ENCODE data around the gene ENDOU. TPM values are rescaled to one million over a fixed set of nuclear protein-coding genes. Genes with fewer than 3 reads are reported as not detected.

Gene ENDOU
- total and polyA plus RNA-seq, 2 experiments from 2014 or later: 0.22 TPM; not detected in 1

DNA sequence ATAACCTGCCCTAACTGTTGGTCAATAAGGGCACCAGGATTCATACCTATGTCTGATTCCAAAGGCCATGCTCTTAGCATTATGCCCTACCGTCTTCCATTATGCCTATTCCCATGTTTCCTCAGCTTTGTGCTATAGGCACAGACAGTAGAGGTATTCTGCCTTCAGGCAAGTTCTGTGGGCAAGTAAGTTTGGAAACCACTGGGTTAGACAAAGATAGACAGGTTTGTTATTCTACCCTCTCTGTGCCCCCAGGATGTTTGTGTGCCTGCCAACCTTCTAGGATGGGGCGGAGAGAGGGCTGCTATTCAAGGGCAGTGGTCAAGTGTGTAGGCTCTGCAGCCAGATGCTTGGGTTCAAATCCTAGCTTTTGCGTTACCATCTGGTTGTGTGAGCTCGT lies 28.8 kb upstream of the ENDOU start:
- DNase-seq: no peak
- no peak for TF ChIP-seq EZH2 (IDR thresholded peaks at IDR 0.05; ENCODE audit: insufficient read depth, poor library complexity, severe bottlenecking)
- TF ChIP-seq EZH2phosphoT487 (IDR thresholded peaks at IDR 0.05; ENCODE audit: insufficient read depth, low read depth): no peak
- Histone ChIP-seq H3K9me3 (ENCODE audit: low read depth) (no peaks in the 10 kb centered on the region), H4K20me1 (ENCODE audit: insufficient read depth) (no peaks in the 10 kb centered on the region), H3K36me3 (ENCODE audit: low read depth) (no peaks in the 10 kb centered on the region), H3K9ac (no peak overlapping the region), H3K4me1 (ENCODE audit: insufficient read depth) (peaks cover 30% of the 10 kb centered on the region), H3F3A (ENCODE audit: insufficient read depth) (peaks cover 23% of the 10 kb centered on the region), H3K4me3 (no peak overlapping the region), H3K9me2 (ENCODE audit: insufficient read depth) (no peaks in the 10 kb centered on the region), H2AFZ (no peak overlapping the region), H3K4me2 (ENCODE audit: unreplicated experiment) (peak overlapping the region; percentile 22), H3K27ac (no peak overlapping the region), H3K27me3 (replicated peaks; ENCODE audit: insufficient read depth) (no peaks in the 10 kb centered on the region), H3K79me2 (ENCODE audit: insufficient read depth) (no peaks in the 10 kb centered on the region)
- 86 to 93% methylated on average over 4 of the region's 4 CpGs for WGBS, 2 experiments (ENCODE audit: low coverage in 1 of 2, low lambda C conversion rate in 2 of 2, missing lambda C conversion rate in 2 of 2)
- in situ Hi-C loops (cut with MboI): no loop called here

DNA sequence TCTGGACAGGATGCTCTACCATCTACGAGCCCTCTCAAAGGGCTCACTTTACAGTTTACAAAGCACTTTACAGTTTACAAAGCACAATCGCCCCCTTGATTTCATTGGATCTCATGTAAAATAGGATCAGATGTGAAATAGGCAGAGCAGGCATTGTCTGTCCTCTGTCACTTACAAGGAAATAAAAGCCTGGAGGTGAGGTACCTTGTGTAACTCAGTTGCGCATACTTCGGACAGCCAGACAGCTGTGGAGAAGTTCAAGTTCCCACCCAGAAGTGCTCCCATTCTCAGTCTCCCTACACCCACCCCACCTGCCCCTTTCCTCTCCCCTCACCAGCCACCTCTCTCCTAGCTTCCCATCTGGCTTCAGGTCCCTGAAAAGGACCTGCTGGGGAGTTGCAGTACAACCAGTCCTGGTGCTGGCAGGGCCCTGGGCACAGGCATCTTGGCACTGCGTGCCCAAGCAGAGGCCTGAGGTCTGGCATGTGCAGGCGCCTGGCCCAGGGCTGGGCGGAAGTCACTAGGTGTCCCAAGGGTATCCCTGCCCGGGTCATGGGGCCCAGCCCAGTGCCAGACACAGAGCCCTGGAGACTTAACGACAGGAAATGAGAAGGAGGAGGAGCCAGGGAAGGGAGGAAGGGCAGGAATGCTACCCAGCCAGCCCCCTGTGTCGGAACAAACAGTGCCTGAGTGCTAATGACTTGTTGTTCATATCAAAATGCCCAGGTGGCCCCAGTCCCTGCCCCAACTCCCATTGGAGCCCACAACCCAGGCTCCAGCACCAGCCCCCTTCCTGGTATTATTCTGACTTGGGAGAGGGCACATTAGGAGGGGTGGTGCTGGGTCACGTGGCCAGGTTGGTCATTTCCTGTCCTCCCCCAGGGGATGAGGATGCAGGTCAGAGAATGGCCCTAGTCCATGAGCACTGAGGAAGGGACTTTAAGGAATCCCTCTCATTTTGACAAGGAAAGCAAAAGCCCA lies 28.0 kb upstream of the ENDOU start:
- no peaks in the 10 kb centered on the region for H3K79me2 ChIP-seq (ENCODE audit: insufficient read depth)
- TF ChIP-seq EZH2phosphoT487 (IDR thresholded peaks at IDR 0.05; ENCODE audit: insufficient read depth, low read depth): no peak
- TF ChIP-seq EZH2 (IDR thresholded peaks at IDR 0.05; ENCODE audit: insufficient read depth, poor library complexity, severe bottlenecking): no peak
- peak overlapping the region; percentile 59 for H3K9ac ChIP-seq
- no peak for DNase-seq
- H3K4me1 ChIP-seq (ENCODE audit: insufficient read depth): peaks cover 27% of the 10 kb centered on the region
- no peaks in the 10 kb centered on the region for H3K36me3 ChIP-seq (ENCODE audit: low read depth)
- peak overlapping the region; percentile 58 for H2AFZ ChIP-seq
- no peaks in the 10 kb centered on the region for H3K9me2 ChIP-seq (ENCODE audit: insufficient read depth)
- 52 to 58% methylated on average over 11 of the region's 11 CpGs for WGBS, 2 experiments (ENCODE audit: low coverage in 1 of 2, low lambda C conversion rate in 2 of 2, missing lambda C conversion rate in 2 of 2)
- H3K27ac ChIP-seq: peak overlapping the region; percentile 83
- H3K4me3 ChIP-seq: no peak overlapping the region
- H3K9me3 ChIP-seq (ENCODE audit: low read depth): no peaks in the 10 kb centered on the region
- H4K20me1 ChIP-seq (ENCODE audit: insufficient read depth): no peaks in the 10 kb centered on the region
- H3K4me2 ChIP-seq (ENCODE audit: unreplicated experiment): peak overlapping the region; percentile 52
- in situ Hi-C loops (cut with MboI): no loop called here
- peaks cover 23% of the 10 kb centered on the region for H3F3A ChIP-seq (ENCODE audit: insufficient read depth)
- H3K27me3 ChIP-seq (replicated peaks; ENCODE audit: insufficient read depth): no peaks in the 10 kb centered on the region

DNA sequence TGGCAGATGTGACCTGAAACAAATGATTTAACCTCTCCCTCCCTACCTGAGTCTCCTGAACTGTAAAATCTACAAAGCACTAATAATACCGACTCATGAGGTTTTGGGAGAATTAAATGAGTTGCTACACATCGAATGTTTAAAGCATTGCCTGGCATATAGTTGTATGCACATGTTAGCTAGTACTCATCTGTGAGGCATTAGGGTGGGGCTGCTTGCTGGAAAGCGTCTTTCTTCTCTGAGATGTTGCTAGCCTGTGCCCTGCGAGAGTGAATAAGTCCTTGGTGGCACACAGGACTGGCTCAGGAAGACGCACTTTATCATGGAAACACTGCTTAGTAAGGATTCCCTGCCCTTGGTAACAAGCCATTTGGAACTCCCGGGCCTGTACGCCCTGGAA lies 27.3 kb upstream of the ENDOU start:
- peak overlapping the region; percentile 59 for H3K9ac ChIP-seq
- peak overlapping the region; percentile 58; the same call in 1 of the 2 replicates for H2AFZ ChIP-seq
- H3K4me3 ChIP-seq: no peak overlapping the region
- in situ Hi-C loops (cut with MboI): no loop called here
- H3K27me3 ChIP-seq (replicated peaks; ENCODE audit: insufficient read depth): no peaks in the 10 kb centered on the region
- TF ChIP-seq EZH2 (IDR thresholded peaks at IDR 0.05; ENCODE audit: insufficient read depth, poor library complexity, severe bottlenecking) (no peak), EZH2phosphoT487 (IDR thresholded peaks at IDR 0.05; ENCODE audit: insufficient read depth, low read depth) (no peak)
- H3F3A ChIP-seq (ENCODE audit: insufficient read depth): peaks cover 23% of the 10 kb centered on the region
- H3K27ac ChIP-seq: peak overlapping the region; percentile 83
- H3K9me2 ChIP-seq (ENCODE audit: insufficient read depth): no peaks in the 10 kb centered on the region
- H3K4me2 ChIP-seq (ENCODE audit: unreplicated experiment): peak overlapping the region; percentile 52
- H3K4me1 ChIP-seq (ENCODE audit: insufficient read depth): peaks cover 27% of the 10 kb centered on the region
- no peaks in the 10 kb centered on the region for H3K9me3 ChIP-seq (ENCODE audit: low read depth)
- H4K20me1 ChIP-seq (ENCODE audit: insufficient read depth): no peaks in the 10 kb centered on the region
- H3K36me3 ChIP-seq (ENCODE audit: low read depth): no peaks in the 10 kb centered on the region
- H3K79me2 ChIP-seq (ENCODE audit: insufficient read depth): no peaks in the 10 kb centered on the region
- peak; percentile 97 for DNase-seq
- WGBS, 2 experiments (ENCODE audit: low coverage in 1 of 2, low lambda C conversion rate in 2 of 2, missing lambda C conversion rate in 2 of 2): 6 to 10% methylated on average over 7 of the region's 7 CpGs

DNA sequence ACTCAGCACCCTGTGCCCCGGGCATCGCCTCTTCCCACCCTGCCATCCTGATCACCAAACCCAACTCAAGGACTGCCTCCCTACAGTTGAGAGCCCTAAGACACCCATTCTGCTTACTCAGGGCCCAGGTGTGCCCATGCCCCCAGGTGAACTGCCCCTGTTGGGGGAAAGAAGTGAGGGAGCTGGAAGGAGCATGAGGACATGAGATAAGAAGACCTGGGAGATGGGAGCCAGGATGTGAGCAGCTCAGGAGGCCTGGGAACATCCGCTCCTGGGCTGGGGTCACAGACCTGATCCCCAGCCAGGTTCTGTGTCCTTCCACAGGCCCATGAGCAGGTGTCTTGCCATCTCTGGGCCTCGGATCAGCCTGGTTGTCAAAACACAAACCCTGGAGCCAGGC lies 26.8 kb upstream of the ENDOU start:
- Histone ChIP-seq H3K9ac (peak overlapping the region; percentile 10; the same call in 1 of the 2 replicates), H3K9me3 (ENCODE audit: low read depth) (no peaks in the 10 kb centered on the region), H2AFZ (no peak overlapping the region), H3K27me3 (replicated peaks; ENCODE audit: insufficient read depth) (no peaks in the 10 kb centered on the region), H3K4me3 (no peak overlapping the region), H4K20me1 (ENCODE audit: insufficient read depth) (no peaks in the 10 kb centered on the region), H3K4me2 (ENCODE audit: unreplicated experiment) (peak overlapping the region; percentile 13), H3K4me1 (ENCODE audit: insufficient read depth) (peaks cover 27% of the 10 kb centered on the region), H3K27ac (peak overlapping the region; percentile 83), H3K79me2 (ENCODE audit: insufficient read depth) (no peaks in the 10 kb centered on the region), H3F3A (ENCODE audit: insufficient read depth) (peaks cover 23% of the 10 kb centered on the region), H3K9me2 (ENCODE audit: insufficient read depth) (no peaks in the 10 kb centered on the region), H3K36me3 (ENCODE audit: low read depth) (no peaks in the 10 kb centered on the region)
- TF ChIP-seq EZH2phosphoT487 (IDR thresholded peaks at IDR 0.05; ENCODE audit: insufficient read depth, low read depth) (no peak), EZH2 (IDR thresholded peaks at IDR 0.05; ENCODE audit: insufficient read depth, poor library complexity, severe bottlenecking) (no peak)
- WGBS, 2 experiments (ENCODE audit: low coverage in 1 of 2, low lambda C conversion rate in 2 of 2, missing lambda C conversion rate in 2 of 2): 62 to 64% methylated on average over 4 of the region's 4 CpGs
- no peak for DNase-seq
- in situ Hi-C loops (cut with MboI): no loop called here

All from GM23248 (cell line).